NCI-H748 treated with DMSO at 0.1 percent for 48 hours (cell line): Measurements from ENCODE around the gene ARFGAP1.

Experiments
- DNase-seq: peaks from one replicate; lab custom pipeline; 2025; lab: John Stamatoyannopoulos, UW

ARFGAP1 gene

GRCh38 chr20:63259734-63260460, 12.7 kb upstream of the ARFGAP1 start:
- no peak for DNase-seq

- no peak for DNase-seq
These were observed 12.1 kb upstream of the ARFGAP1 start for GRCh38 chr20:63260521-63260920.

GRCh38 chr20:63261060-63261794, 11.4 kb upstream of the ARFGAP1 start:
- DNase-seq: no peak

- no peak for DNase-seq
These were observed 10.7 kb upstream of the ARFGAP1 start for GRCh38 chr20:63261795-63262528.

GRCh38 chr20:63262836-63263235, 9.8 kb upstream of the ARFGAP1 start:
- DNase-seq: no peak

- DNase-seq: no peak
These were observed 8.6 kb upstream of the ARFGAP1 start for GRCh38 chr20:63264000-63264399.

GRCh38 chr20:63264519-63264918, 8.1 kb upstream of the ARFGAP1 start:
- DNase-seq: no peak

GRCh38 chr20:63265891-63266515, 6.6 kb upstream of the ARFGAP1 start:
- no peak for DNase-seq

- no peak for DNase-seq
These were observed 4.9 kb upstream of the ARFGAP1 start for GRCh38 chr20:63267691-63268090.

- DNase-seq: no peak
These were observed 4.4 kb upstream of the ARFGAP1 start for GRCh38 chr20:63268256-63268655.

GRCh38 chr20:63268671-63269439, 3.8 kb upstream of the ARFGAP1 start:
- DNase-seq: no peak

GRCh38 chr20:63269724-63270123, 2.9 kb upstream of the ARFGAP1 start:
- DNase-seq: no peak

GRCh38 chr20:63270606-63271325, 1.8 kb upstream of the ARFGAP1 start:
- no peak for DNase-seq

- DNase-seq: no peak
These were observed 506 bp downstream of the ARFGAP1 start for GRCh38 chr20:63273059-63273579.

- no peak for DNase-seq
These were observed 1.2 kb downstream of the ARFGAP1 start for GRCh38 chr20:63273635-63274380.

- DNase-seq: no peak
These were observed 2.0 kb downstream of the ARFGAP1 start for GRCh38 chr20:63274381-63275228.

- DNase-seq: no peak
These were observed 3.2 kb downstream of the ARFGAP1 start for GRCh38 chr20:63275825-63276224.

- DNase-seq: no peak
These were observed 4.3 kb downstream of the ARFGAP1 start for GRCh38 chr20:63276956-63277355.
